H1 (cell line): ENCODE measurements around the gene SOX13. TPM values are rescaled to one million over a fixed set of nuclear protein-coding genes. Genes with fewer than 3 reads are reported as not detected.

Experiments used
- CHD2 ChIP-seq: IDR thresholded peaks from 2 replicates; pipeline ENCODE4 v1.6.1; 2012; ENCODE audit warnings: low read length, improper control_type of control experiment
- CHD7 ChIP-seq: fragments of 300-600 bp; sonication (generic); IDR thresholded peaks from 2 replicates; pipeline ENCODE4 v1.7.1; 2012; ENCODE audit warnings: low read length, moderate library complexity, mild to moderate bottlenecking, inconsistent platforms; ENCODE audit not compliant: insufficient replicate concordance
- HDAC6 ChIP-seq: IDR thresholded peaks from one replicate; pipeline ENCODE4 v1.7.1; 2012; ENCODE audit warnings: low read depth, mild to moderate bottlenecking, inconsistent platforms, low read length, moderate library complexity
- SIRT6 ChIP-seq: IDR thresholded peaks from one replicate; pipeline ENCODE4 v1.7.1; 2012; ENCODE audit warnings: low read length, inconsistent platforms
- polyA plus RNA-seq, 7 experiments: library from polyadenylated mRNA; depleted of rRNA in 3 of 7; stranded (reverse) in 5 of 7; unstranded in 2 of 7; fragments of >200 nt in 5 of 7; fragments of 200-250 nt in 2 of 7; gene quantifications; 1 replicate in 5 of 7; 2 replicates in 1 of 7; 4 replicates in 1 of 7; pipeline versions ENCODE4 v1.2.1 to v1.2.3, GENCODE V29; 2011 to 2013; ENCODE audit warnings: missing spikeins in 2 of 7, mixed read lengths in 2 of 7
- total RNA-seq: library from RNA; stranded (reverse); fragmentation: NEBNext Ultra II Directional; extraction: Animal tissue kit (Norgen Biotek cat#: 25700); gene quantifications from 2 replicates; pipeline ENCODE4 v1.2.1, GENCODE V29; 2021

SOX13 gene
- total and polyA plus RNA-seq, 2 of the 8 experiments (the other 6 are each of a cell fraction or from before 2014, with no cell fraction given) = 113 to 173 TPM

GRCh38 chr1:204083491-204083890, 10.6 kb downstream of the SOX13 start (continued):
- TF ChIP-seq CHD7 (no peak), SIRT6 (no peak), CHD2 (no peak), HDAC6 (no peak)
